Esophagus muscularis mucosa (tissue), 4 donors: ENCODE data around the gene ZNF316. TPM values are rescaled to one million over a fixed set of nuclear protein-coding genes. Genes with fewer than 3 reads are reported as not detected.
"Not testable (repeated sequence)": the region's sequence is repeated elsewhere in the genome, so short reads cannot be mapped to it uniquely, and the experiment has no call there.

Experiments
- DNase-seq: peaks from one replicate; pipeline ENCODE4 v3.0.0-alpha.2; 2017; ENCODE audit errors: extremely low spot score
- H3K27ac ChIP-seq, 4 donors: fragments of 200-600 bp; sonication (generic); replicated peaks in 1 of 4; 1 replicate in 3 of 4; 2 replicates in 1 of 4; pipeline ENCODE4 v1.5.1; 2016 to 2019; ENCODE audit warnings: mild to moderate bottlenecking in 1 of 4
- H3K27me3 ChIP-seq, 4 donors: fragments of 200-600 bp; sonication (generic); one replicate each; pipeline versions ENCODE4 v1.5.1 to v1.6.0; 2016 to 2019
- H3K36me3 ChIP-seq, 4 donors: fragments of 200-600 bp; sonication (generic); one replicate each; pipeline ENCODE4 v1.5.1; 2016 to 2019
- H3K4me1 ChIP-seq, 4 donors: fragments of 200-600 bp; sonication (generic); one replicate each; pipeline ENCODE4 v1.5.1; 2016 to 2019
- H3K4me3 ChIP-seq, 4 donors: fragments of 200-600 bp; sonication (generic); 1 replicate in 2 of 4; 2 replicates in 2 of 4; pipeline ENCODE4 v1.5.1; 2016 to 2019; ENCODE audit warnings: mild to moderate bottlenecking in 4 of 4, moderate library complexity in 1 of 4
- H3K9me3 ChIP-seq, 4 donors: fragments of 200-600 bp; sonication (generic); 1 replicate in 3 of 4; 2 replicates in 1 of 4; pipeline ENCODE4 v1.5.1; 2016 to 2019
- EP300 ChIP-seq: sonication (generic); formaldehyde crosslinking; IDR thresholded peaks from one replicate; pipeline ENCODE4 v1.6.1; 2017; ENCODE audit warnings: antibody characterized with exemption
- POLR2A ChIP-seq: fragments of 450-650 bp; IDR thresholded peaks from one replicate; pipeline ENCODE4 v1.6.1; 2017; ENCODE audit warnings: antibody characterized with exemption, moderate library complexity, mild to moderate bottlenecking, low read depth
- POLR2AphosphoS5 ChIP-seq, 2 donors: sonication (generic); formaldehyde crosslinking; IDR thresholded peaks; one replicate each; pipeline ENCODE4 v1.6.1; 2017; ENCODE audit warnings: antibody characterized with exemption in 2 of 2
- whole genome bisulfite sequencing: methylation state at CpG from one replicate; pipeline ENCODE4 v1.1.5; 2018; 5-methylcytosine and 5-hydroxymethylcytosine counted together
- intact Hi-C: fragments of 100-400 bp; cut with DNase I; formaldehyde crosslinking; loops from one replicate; pipeline ENCODE4 v1.15.1; 2023
- total RNA-seq, 4 donors: library from RNA; depleted of rRNA; stranded (reverse); fragments of >200 nt; gene quantifications; one replicate each; pipeline versions ENCODE4 v1.1.0 to v1.2.1, GENCODE V29; 2016
- TF ChIP-seq, protein P1 (sequence below), 3 experiments: fragments of 200-600 bp in 2 of 3; fragments of 450-650 bp in 1 of 3; sonication (generic) in 2 of 3; IDR thresholded peaks; one replicate each; pipeline ENCODE4 v1.5.1; 2017 to 2019; ENCODE audit warnings: antibody characterized with exemption in 3 of 3, mild to moderate bottlenecking in 2 of 3, moderate library complexity in 1 of 3

Gene ZNF316
- total RNA-seq, 4 donors from 2014 or later = 24.0 to 38.9 (median 30.8) TPM

DNA sequence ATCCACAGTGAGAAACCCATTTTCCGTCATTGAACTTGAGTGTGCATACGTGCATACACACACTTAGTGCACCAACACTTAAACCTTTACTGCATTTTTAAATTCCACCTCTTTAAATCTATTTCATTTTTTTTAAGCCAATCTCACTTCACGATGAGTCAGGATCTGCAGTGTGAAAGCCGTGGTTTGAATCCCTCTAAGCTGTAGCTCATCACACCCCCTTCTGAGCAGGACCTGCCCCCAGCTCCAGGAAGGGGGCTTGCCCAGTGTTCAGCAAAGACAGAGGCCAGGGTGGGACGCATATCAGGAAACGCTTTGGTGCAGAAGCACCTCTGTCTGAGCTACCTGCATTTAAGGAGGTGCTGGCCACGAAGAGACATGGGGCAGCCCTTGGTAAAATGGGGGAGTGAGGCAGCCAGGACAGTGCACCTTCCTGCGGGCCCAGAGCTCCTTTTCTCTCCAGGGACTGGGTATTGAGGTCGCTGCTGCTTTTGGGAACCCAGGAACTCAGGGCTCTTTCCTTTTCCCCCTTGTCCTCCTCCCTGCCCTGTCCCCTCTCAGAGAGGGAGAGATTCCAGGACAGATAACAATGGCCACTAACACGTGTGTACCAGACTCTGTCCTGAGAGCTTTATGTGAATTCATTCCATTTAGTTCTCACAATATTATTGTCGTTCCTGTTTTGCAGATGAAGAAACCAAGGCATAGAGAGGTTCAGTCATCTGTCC lies 21.7 kb downstream of the ZNF316 start:
- no peak overlapping the region for H3K4me3 ChIP-seq
- TF ChIP-seq EP300 = no peak
- no peak for TF ChIP-seq POLR2A
- no peak for TF ChIP-seq POLR2AphosphoS5 (IDR thresholded peaks at IDR 0.05)
- TF ChIP-seq, protein P1, sequence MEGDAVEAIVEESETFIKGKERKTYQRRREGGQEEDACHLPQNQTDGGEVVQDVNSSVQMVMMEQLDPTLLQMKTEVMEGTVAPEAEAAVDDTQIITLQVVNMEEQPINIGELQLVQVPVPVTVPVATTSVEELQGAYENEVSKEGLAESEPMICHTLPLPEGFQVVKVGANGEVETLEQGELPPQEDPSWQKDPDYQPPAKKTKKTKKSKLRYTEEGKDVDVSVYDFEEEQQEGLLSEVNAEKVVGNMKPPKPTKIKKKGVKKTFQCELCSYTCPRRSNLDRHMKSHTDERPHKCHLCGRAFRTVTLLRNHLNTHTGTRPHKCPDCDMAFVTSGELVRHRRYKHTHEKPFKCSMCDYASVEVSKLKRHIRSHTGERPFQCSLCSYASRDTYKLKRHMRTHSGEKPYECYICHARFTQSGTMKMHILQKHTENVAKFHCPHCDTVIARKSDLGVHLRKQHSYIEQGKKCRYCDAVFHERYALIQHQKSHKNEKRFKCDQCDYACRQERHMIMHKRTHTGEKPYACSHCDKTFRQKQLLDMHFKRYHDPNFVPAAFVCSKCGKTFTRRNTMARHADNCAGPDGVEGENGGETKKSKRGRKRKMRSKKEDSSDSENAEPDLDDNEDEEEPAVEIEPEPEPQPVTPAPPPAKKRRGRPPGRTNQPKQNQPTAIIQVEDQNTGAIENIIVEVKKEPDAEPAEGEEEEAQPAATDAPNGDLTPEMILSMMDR (IDR thresholded peaks at IDR 0.05) = no peak
- no peak for DNase-seq
- H3K27me3 ChIP-seq = peaks cover 0 to 1% (median 0%) of the 10 kb centered on the region in 4 donors
- H3K4me1 ChIP-seq = peaks cover 0 to 3% (median 2%) of the 10 kb centered on the region in 4 donors
- no peaks in the 10 kb centered on the region for H3K9me3 ChIP-seq
- intact Hi-C loops = no loop called here
- H3K27ac ChIP-seq = no peak overlapping the region
- peaks cover 12 to 27% (median 21%) of the 10 kb centered on the region in 4 donors for H3K36me3 ChIP-seq
- WGBS = 22% methylated on average over 10 of the region's 11 CpGs

DNA sequence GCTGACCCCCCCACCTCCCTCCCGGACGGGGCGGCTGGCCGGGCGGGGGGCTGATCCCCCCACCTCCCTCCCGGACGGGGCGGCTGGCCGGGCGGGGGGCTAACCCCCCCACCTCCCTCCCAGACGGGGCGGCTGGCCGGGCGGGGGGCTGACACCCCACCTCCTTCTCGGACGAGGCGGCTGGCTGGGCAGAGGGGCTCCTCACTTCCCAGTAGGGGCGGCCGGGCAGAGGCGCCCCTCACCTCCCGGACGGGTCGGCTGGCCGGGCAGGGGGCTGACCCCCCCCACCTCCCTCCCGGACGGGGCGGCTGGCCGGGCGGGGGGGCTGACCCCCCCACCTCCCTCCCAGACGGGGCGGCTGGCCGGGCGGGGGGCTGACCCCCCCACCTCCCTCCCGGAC lies 33.7 kb downstream of the ZNF316 start:
- H3K4me3 ChIP-seq, H3K27me3 ChIP-seq, H3K27ac ChIP-seq, intact Hi-C loops, H3K4me1 ChIP-seq, DNase-seq: not testable (repeated sequence)
- Histone ChIP-seq H3K9me3 (peaks cover 5 to 81% (median 55%) of the 10 kb centered on the region in 4 donors), H3K36me3 (peaks cover 0 to 26% (median 9%) of the 10 kb centered on the region in 4 donors)
- WGBS = 96% methylated on average over 10 of the region's 34 CpGs

DNA sequence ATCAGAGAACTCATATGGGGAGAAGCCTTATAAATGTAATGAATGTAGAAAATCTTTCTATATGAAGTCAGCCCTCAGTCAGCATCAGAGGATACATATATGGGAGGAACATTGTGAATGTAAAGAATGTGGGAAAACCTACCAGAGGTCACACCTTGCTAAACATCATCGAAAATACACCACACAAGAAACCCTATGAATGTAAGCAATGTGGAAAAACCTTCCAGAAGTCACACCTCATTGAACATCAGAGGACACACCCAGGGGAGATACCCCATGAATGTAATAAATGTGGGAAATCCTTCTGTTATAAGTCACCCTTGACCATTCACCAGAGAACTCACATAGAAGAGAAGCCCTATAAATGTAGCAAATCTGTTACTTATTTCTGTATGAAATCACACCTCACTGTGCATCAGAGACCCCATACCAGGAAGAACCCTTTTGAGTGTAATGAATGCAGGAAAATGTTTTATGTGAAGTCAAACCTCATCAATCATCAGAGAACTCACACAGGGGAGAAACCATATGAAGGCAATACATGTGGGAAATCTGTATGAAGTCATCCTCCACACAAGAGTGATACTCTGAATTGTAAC lies 38.8 kb downstream of the ZNF316 start:
- Histone ChIP-seq H3K4me3 (no peak overlapping the region), H3K36me3 (peaks cover 0 to 16% (median 7%) of the 10 kb centered on the region in 4 donors), H3K9me3 (peaks cover 10 to 96% (median 91%) of the 10 kb centered on the region in 4 donors), H3K4me1 (no peaks in the 10 kb centered on the region), H3K27me3 (peaks cover 0 to 3% (median 0%) of the 10 kb centered on the region in 4 donors), H3K27ac (no peak overlapping the region)
- intact Hi-C loops = no loop called here
- WGBS = 94% methylated on average over 1 of the region's 1 CpG
- TF ChIP-seq POLR2AphosphoS5 (IDR thresholded peaks at IDR 0.05) = no peak
- TF ChIP-seq POLR2A = no peak
- TF ChIP-seq, protein P1 (IDR thresholded peaks at IDR 0.05) = no peak
- no peak for TF ChIP-seq EP300
- no peak for DNase-seq

DNA sequence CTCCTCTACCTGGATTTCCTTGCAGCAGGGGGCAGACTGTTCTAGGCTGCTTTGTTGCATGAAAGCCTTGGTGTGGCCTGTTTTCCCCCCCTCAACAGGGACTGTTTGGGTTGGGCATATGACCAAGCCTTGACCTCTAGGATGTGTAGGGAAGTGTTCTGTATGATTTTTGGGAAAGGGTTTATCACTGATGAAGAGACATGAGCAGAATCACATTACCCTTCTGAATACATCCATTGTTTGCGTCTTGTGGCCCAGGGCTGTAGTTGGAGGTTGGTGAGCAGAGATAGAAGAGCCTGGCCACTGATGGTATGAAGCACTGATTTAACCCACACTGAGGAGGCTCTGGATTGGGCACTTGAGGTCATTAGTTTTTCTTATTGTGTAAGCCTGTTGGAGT lies 43.0 kb downstream of the ZNF316 start:
- Histone ChIP-seq H3K27ac (no peak overlapping the region), H3K4me3 (no peak overlapping the region), H3K4me1 (no peaks in the 10 kb centered on the region), H3K27me3 (peaks cover 0 to 3% (median 0%) of the 10 kb centered on the region in 4 donors), H3K9me3 (peaks cover 5 to 100% (median 100%) of the 10 kb centered on the region in 4 donors), H3K36me3 (peaks cover 0 to 11% (median 0%) of the 10 kb centered on the region in 4 donors)
- intact Hi-C loops = no loop called here
- 100% methylated on average over 1 of the region's 1 CpG for WGBS
- no peak for DNase-seq
- no peak for TF ChIP-seq EP300
- TF ChIP-seq POLR2AphosphoS5 (IDR thresholded peaks at IDR 0.05) = no peak
- no peak for TF ChIP-seq POLR2A
- TF ChIP-seq, protein P1 (IDR thresholded peaks at IDR 0.05) = no peak

DNA sequence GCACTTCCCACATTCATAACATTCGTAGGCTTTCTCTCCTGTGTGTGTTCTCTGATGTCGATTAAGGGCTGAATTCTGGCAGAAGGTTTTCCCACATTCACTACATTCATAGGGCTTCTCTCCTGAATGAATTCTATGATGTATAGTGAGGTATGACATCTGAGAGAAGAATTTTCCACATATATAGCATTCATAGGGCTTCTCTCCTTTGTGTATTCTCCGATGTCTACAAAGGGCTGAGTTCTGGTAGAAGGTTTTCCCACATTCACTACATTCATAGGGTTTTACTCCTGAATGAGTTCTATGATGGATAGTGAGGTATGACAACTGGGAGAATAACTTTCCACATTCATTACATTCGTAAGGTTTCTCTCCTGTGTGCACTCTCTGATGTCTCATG lies 54.0 kb downstream of the ZNF316 start:
- Histone ChIP-seq H3K36me3 (peaks cover 99 to 100% (median 99%) of the 10 kb centered on the region in 4 donors), H3K4me3 (no peak overlapping the region)
- intact Hi-C loops = no loop called here

More for the DNA sequence above, 54.0 kb downstream of the ZNF316 start:
- 94% methylated on average over 4 of the region's 4 CpGs for WGBS
- Histone ChIP-seq H3K27ac (no peak overlapping the region), H3K9me3 (peaks cover 16 to 100% (median 99%) of the 10 kb centered on the region in 4 donors), H3K27me3 (no peaks in the 10 kb centered on the region), H3K4me1 (no peaks in the 10 kb centered on the region)
- DNase-seq = no peak
- TF ChIP-seq EP300 = no peak
- no peak for TF ChIP-seq POLR2A
- no peak for TF ChIP-seq POLR2AphosphoS5 (IDR thresholded peaks at IDR 0.05)
